SKM-1 (cell line): Measurements from ENCODE around the gene SANBR.

Experiments used
- DNase-seq: peaks from one replicate; lab custom pipeline; 2025; ENCODE audit not compliant: unreplicated experiment; lab: John Stamatoyannopoulos, UW

The SANBR gene

GRCh38 chr2:61089797-61090196, 24.1 kb downstream of the SANBR start:
- DNase-seq: no peak

- no peak for DNase-seq
These were observed 24.8 kb downstream of the SANBR start for GRCh38 chr2:61090386-61090921.

- no peak for DNase-seq
These were observed 25.8 kb downstream of the SANBR start for GRCh38 chr2:61091485-61091884.

- DNase-seq: no peak
These were observed 30.8 kb downstream of the SANBR start for GRCh38 chr2:61096438-61096837.

GRCh38 chr2:61100801-61101200, 35.1 kb downstream of the SANBR start:
- DNase-seq: no peak

GRCh38 chr2:61109291-61109690, 43.6 kb downstream of the SANBR start:
- DNase-seq: no peak

GRCh38 chr2:61111708-61112107, 46.0 kb downstream of the SANBR start:
- no peak for DNase-seq

- DNase-seq: no peak
These were observed 48.5 kb downstream of the SANBR start for GRCh38 chr2:61114147-61114546.
